Caco-2 (cell line): ENCODE results near the gene PLEKHA4. TPM values are rescaled to one million over a fixed set of nuclear protein-coding genes. Genes with fewer than 3 reads are reported as not detected.
"Not testable (repeated sequence)": the region's sequence is repeated elsewhere in the genome, so short reads cannot be mapped to it uniquely, and the experiment has no call there.

Experiments
- BruUV-seq: library from RNA; stranded (reverse); fragments of 400-500 nt; replicated peaks from 2 replicates; lab custom pipeline; 2021; lab: Mats Ljungman, UMichigan
- CTCF ChIA-PET: fragments of 300-600 bp; sonication (Branson Sonifier 250); formaldehyde crosslinking; loops from one replicate; lab custom pipeline; 2022; ENCODE audit warnings: antibody characterized with exemption; lab: Charles Lee
- POLR2A ChIA-PET: fragments of 300-600 bp; sonication (Branson Sonifier 250); formaldehyde crosslinking; loops from one replicate; lab custom pipeline; 2022; ENCODE audit warnings: antibody characterized with exemption; lab: Charles Lee
- DNase-seq, 2 experiments: peaks; one replicate each; pipeline versions ENCODE4 v3.0.0 to v3.0.0-alpha.2; 2020 to 2022
- H3K27me3 ChIP-seq: replicated peaks from 2 replicates; pipeline ENCODE4 v1.6.0; 2011; ENCODE audit warnings: low read length; ENCODE audit not compliant: control insufficient read depth, insufficient read depth
- H3K36me3 ChIP-seq: 2 replicates; pipeline ENCODE4 v1.5.1; 2011; ENCODE audit warnings: low read length; ENCODE audit not compliant: control insufficient read depth, insufficient read depth
- H3K4me1 ChIP-seq: fragments of 250-450 bp; sonication (Bioruptor Pico); 2 replicates; pipeline ENCODE4 v1.5.1; 2020; ENCODE audit warnings: mild to moderate bottlenecking
- H3K4me3 ChIP-seq: 2 replicates; pipeline ENCODE4 v1.5.1; 2011; ENCODE audit warnings: low read depth, mild to moderate bottlenecking, control low read depth, low read length
- H3K9me3 ChIP-seq: fragments of 250-450 bp; sonication (Bioruptor Pico); 2 replicates; pipeline ENCODE4 v1.5.1; 2020; ENCODE audit warnings: mild to moderate bottlenecking, moderate library complexity
- H3K27ac Mint-ChIP-seq: one replicate; pipeline ENCODE4 v1.8.0; 2022; ENCODE audit warnings: mixed read lengths; ENCODE audit not compliant: unreplicated experiment
- H3K27me3 Mint-ChIP-seq: one replicate; pipeline ENCODE4 v1.8.0; 2022; ENCODE audit warnings: mixed read lengths; ENCODE audit not compliant: insufficient read depth, unreplicated experiment
- H3K36me3 Mint-ChIP-seq: one replicate; pipeline ENCODE4 v1.8.0; 2022; ENCODE audit warnings: mild to moderate bottlenecking, mixed read lengths; ENCODE audit not compliant: insufficient read depth, unreplicated experiment
- H3K4me1 Mint-ChIP-seq: one replicate; pipeline ENCODE4 v1.8.0; 2022; ENCODE audit warnings: low read depth, mixed read lengths; ENCODE audit not compliant: unreplicated experiment
- H3K4me3 Mint-ChIP-seq: one replicate; pipeline ENCODE4 v1.8.0; 2022; ENCODE audit warnings: mild to moderate bottlenecking, moderate library complexity, mixed read lengths; ENCODE audit not compliant: unreplicated experiment
- H3K9me3 Mint-ChIP-seq: one replicate; pipeline ENCODE4 v1.8.0; 2022; ENCODE audit warnings: mixed read lengths; ENCODE audit not compliant: unreplicated experiment
- intact Hi-C: fragments of 100-400 bp; cut with micrococcal nuclease; formaldehyde crosslinking; loops from one replicate; pipeline ENCODE4 v1.10.0; 2022; ENCODE audit not compliant: unreplicated experiment
- total RNA-seq: library from RNA; stranded (reverse); gene quantifications from 2 replicates; pipeline ENCODE4 v1.2.3, GENCODE V29; 2022
- TF ChIP-seq, protein P1 (sequence below), 2 experiments: fragments of 200-600 bp in 1 of 2; IDR thresholded peaks; 1 replicate in 1 of 2; 2 replicates in 1 of 2; pipeline versions ENCODE4 v1.5.1 to v1.8.0; 2011 to 2022; ENCODE audit warnings: antibody characterized with exemption in 1 of 2, control low read depth in 1 of 2, inconsistent platforms in 1 of 2, low read depth in 1 of 2, low read length in 1 of 2, mild to moderate bottlenecking in 1 of 2, moderate library complexity in 1 of 2; ENCODE audit not compliant: insufficient read depth in 1 of 2, severe bottlenecking in 1 of 2, unreplicated experiment in 1 of 2

PLEKHA4 gene
- total RNA-seq, 1 experiment from 2014 or later: 3.9 TPM

DNA sequence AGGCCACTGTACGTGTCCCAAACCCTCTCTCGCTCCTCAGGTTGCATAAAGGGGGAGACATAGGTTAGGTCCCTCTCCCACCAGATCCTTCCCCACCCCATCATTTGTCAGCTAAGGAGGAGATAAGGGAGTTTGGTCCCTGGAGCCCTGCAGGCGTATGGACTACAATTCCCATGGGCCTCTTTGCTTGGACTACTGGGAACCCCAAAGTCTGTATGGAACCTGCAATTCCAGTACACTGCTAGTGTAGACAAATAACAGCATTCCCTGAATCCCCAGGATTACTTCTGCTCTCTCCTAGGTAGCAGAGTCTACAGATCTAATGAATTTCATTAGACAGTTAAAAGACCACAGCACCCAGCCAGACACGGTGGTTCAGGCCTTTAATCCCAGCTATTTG, 16.1 kb downstream of the PLEKHA4 start:
- DNase-seq: no peak
- Mint-ChIP-seq H3K9me3 (no peaks in the 10 kb centered on the region), H3K36me3 (no peaks in the 10 kb centered on the region), H3K27me3 (no peaks in the 10 kb centered on the region), H3K4me3 (no peak overlapping the region), H3K4me1 (no peaks in the 10 kb centered on the region), H3K27ac (no peak overlapping the region)
- peaks cover 9% of the 10 kb centered on the region for H3K4me1 ChIP-seq
- TF ChIP-seq, protein P1, sequence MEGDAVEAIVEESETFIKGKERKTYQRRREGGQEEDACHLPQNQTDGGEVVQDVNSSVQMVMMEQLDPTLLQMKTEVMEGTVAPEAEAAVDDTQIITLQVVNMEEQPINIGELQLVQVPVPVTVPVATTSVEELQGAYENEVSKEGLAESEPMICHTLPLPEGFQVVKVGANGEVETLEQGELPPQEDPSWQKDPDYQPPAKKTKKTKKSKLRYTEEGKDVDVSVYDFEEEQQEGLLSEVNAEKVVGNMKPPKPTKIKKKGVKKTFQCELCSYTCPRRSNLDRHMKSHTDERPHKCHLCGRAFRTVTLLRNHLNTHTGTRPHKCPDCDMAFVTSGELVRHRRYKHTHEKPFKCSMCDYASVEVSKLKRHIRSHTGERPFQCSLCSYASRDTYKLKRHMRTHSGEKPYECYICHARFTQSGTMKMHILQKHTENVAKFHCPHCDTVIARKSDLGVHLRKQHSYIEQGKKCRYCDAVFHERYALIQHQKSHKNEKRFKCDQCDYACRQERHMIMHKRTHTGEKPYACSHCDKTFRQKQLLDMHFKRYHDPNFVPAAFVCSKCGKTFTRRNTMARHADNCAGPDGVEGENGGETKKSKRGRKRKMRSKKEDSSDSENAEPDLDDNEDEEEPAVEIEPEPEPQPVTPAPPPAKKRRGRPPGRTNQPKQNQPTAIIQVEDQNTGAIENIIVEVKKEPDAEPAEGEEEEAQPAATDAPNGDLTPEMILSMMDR (IDR thresholded peaks at IDR 0.05; ENCODE audit: insufficient read depth in 1 of 2, low read depth in 1 of 2, low read length in 1 of 2, severe bottlenecking in 1 of 2, unreplicated experiment in 1 of 2): no peak
- 0 out of 2 replicates have a peak, but pooled peaks cover 2% of the 10 kb centered on the region for H3K36me3 ChIP-seq
- no peaks in the 10 kb centered on the region for H3K9me3 ChIP-seq
- intact Hi-C loops: no loop called here
- POLR2A ChIA-PET: interaction anchor here (1.7 kb wide), 1 partner anchor 20 kb away, joined by 5 read pairs; the partner anchor contains the start of gene PPP1R15A
- no TSS peak for BruUV-seq
- no peaks in the 10 kb centered on the region for H3K27me3 ChIP-seq
- CTCF ChIA-PET: interaction anchor here (0.7 kb wide), 1 partner anchor 141 kb away, joined by 3 read pairs; the partner anchor contains the start of gene RUVBL2
- H3K4me3 ChIP-seq: no peak overlapping the region

DNA sequence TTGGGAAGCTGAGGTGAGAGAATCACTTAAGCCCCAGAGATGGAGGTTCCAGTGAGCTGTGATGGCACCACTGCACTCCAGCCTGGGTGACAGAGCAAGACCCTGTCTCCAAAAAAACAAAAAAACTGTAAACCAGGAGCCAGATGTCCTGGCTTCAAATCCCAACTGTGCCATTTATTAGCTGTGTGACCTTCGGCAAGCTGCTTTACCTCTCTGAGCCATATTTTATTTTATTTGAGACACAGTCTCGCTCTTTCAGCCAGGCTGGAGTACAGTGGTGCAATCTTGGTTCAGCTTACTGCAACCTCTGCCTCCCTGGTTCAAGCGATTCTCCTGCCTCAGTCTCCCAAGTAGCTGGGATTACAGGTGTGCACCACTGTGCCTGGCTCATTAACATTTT, 21.8 kb downstream of the PLEKHA4 start:
- intact Hi-C loops, H3K27me3 Mint-ChIP-seq, H3K9me3 Mint-ChIP-seq, CTCF ChIA-PET, H3K4me3 ChIP-seq, H3K9me3 ChIP-seq, DNase-seq, BruUV-seq, H3K36me3 ChIP-seq, H3K27me3 ChIP-seq, H3K4me3 Mint-ChIP-seq, POLR2A ChIA-PET, H3K4me1 Mint-ChIP-seq, H3K27ac Mint-ChIP-seq, H3K4me1 ChIP-seq: not testable (repeated sequence)
- peaks cover 16% of the 10 kb centered on the region for H3K36me3 Mint-ChIP-seq

DNA sequence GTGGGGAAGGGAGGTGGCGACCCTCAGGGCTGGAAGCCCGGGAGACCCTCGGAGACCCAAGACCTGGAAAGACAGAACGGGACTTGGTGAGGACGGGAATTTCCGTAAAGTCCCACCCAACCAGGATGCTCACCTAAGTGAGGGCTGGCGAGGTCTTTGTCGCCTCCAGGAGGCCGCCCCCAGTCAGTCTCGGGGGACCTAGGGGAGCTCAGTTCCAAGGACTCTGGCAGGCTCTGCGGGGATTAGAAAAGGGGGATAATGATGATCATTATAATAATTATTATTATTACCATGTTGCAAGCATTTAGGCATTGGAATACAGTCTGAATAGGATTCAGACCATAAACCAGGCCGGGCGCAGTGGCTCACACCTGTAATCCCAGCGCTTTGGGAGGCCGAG, 23.0 kb downstream of the PLEKHA4 start:
- Mint-ChIP-seq H3K9me3 (no peaks in the 10 kb centered on the region), H3K4me1 (peaks cover 7% of the 10 kb centered on the region), H3K36me3 (peaks cover 16% of the 10 kb centered on the region), H3K4me3 (no peak overlapping the region), H3K27me3 (no peaks in the 10 kb centered on the region), H3K27ac (no peak overlapping the region)
- ChIA-PET POLR2A (interaction anchor here (1.1 kb wide), 2 partner anchors 34 to 88 kb away, joined by 3 to 8 read pairs; partner anchors contain the start of genes BCAT2 and DHDH), CTCF (interaction anchor here (0.7 to 1.8 kb wide), 6 partner anchors 20 to 194 kb away, joined by 3 to 11 read pairs (median 4); partner anchors contain the start of gene FUT2)
- intact Hi-C loops: loop anchor here (2.0 kb wide), 1 partner anchor 47 kb away; no protein-coding TSS in a partner anchor
- Histone ChIP-seq H3K4me3 (no peak overlapping the region), H3K36me3 (no peaks in the 10 kb centered on the region; the same call in 1 of the 2 replicates), H3K9me3 (no peaks in the 10 kb centered on the region), H3K4me1 (peaks cover 4% of the 10 kb centered on the region; the same call in 1 of the 2 replicates), H3K27me3 (no peaks in the 10 kb centered on the region)
- TF ChIP-seq, protein P1 (IDR thresholded peaks at IDR 0.05; ENCODE audit: insufficient read depth in 1 of 2, low read depth in 1 of 2, low read length in 1 of 2, severe bottlenecking in 1 of 2, unreplicated experiment in 1 of 2): no peak
- DNase-seq: no peak
- no TSS peak for BruUV-seq
